ENCODE data around the gene SETD1B.
"Not testable (repeated sequence)": the region's sequence is repeated elsewhere in the genome, so short reads cannot be mapped to it uniquely, and the experiment has no call there.

SETD1B gene

GRCh38 chr12:121843236-121843982 is 39.6 kb downstream of the SETD1B start:
- no peak for TF ChIP-seq ZNF274 (IDR thresholded peaks at IDR 0.05; ENCODE audit: low read depth, low read length)

GRCh38 chr12:121845701-121846100 is 41.9 kb downstream of the SETD1B start:
- no peak for TF ChIP-seq ZNF274 (IDR thresholded peaks at IDR 0.05; ENCODE audit: low read depth, low read length)
- H3K4me3 ChIP-seq (ENCODE audit: low read length), result no peak overlapping the region

More at GRCh38 chr12:121843236-121843982, 39.6 kb downstream of the SETD1B start:
- no peak overlapping the region for H3K4me3 ChIP-seq (ENCODE audit: low read length)

GRCh38 chr12:121849211-121849610 is 45.4 kb downstream of the SETD1B start:
- no peak for TF ChIP-seq ZNF274 (IDR thresholded peaks at IDR 0.05; ENCODE audit: low read depth, low read length)

GRCh38 chr12:121849665-121850064 is 45.9 kb downstream of the SETD1B start:
- TF ChIP-seq ZNF274 (IDR thresholded peaks at IDR 0.05; ENCODE audit: low read depth, low read length), result no peak
- H3K4me3 ChIP-seq (ENCODE audit: low read length), result no peak overlapping the region

More at GRCh38 chr12:121849211-121849610, 45.4 kb downstream of the SETD1B start:
- no peak overlapping the region for H3K4me3 ChIP-seq (ENCODE audit: low read length)

GRCh38 chr12:121852392-121852791 is 48.6 kb downstream of the SETD1B start:
- not testable (repeated sequence) for H3K4me3 ChIP-seq (ENCODE audit: low read length)

- H3K4me3 ChIP-seq (ENCODE audit: low read length), result no peak overlapping the region
- TF ChIP-seq ZNF274 (IDR thresholded peaks at IDR 0.05; ENCODE audit: low read depth, low read length), result no peak
These were observed 53.8 kb downstream of the SETD1B start for GRCh38 chr12:121857322-121858246.

- H3K4me3 ChIP-seq (ENCODE audit: low read length), result no peak overlapping the region
- no peak for TF ChIP-seq ZNF274 (IDR thresholded peaks at IDR 0.05; ENCODE audit: low read depth, low read length)
These were observed 54.5 kb downstream of the SETD1B start for GRCh38 chr12:121858318-121858661.

- H3K4me3 ChIP-seq (ENCODE audit: low read length), result no peak within 1 kb of the TSS
These were observed 55.1 kb downstream of the SETD1B start, which contains the start of gene HPD for GRCh38 chr12:121858662-121859572. TSS of gene HPD (minus strand) at chr12:121858859. CDS start at chr12:121858823, 36 bp downstream.

GRCh38 chr12:121860257-121860656 is 56.4 kb downstream of the SETD1B start:
- TF ChIP-seq ZNF274 (IDR thresholded peaks at IDR 0.05; ENCODE audit: low read depth, low read length), result no peak
- no peak overlapping the region for H3K4me3 ChIP-seq (ENCODE audit: low read length)

More at GRCh38 chr12:121858662-121859572, 55.1 kb downstream of the SETD1B start, which contains the start of gene HPD:
- TF ChIP-seq ZNF274 (IDR thresholded peaks at IDR 0.05; ENCODE audit: low read depth, low read length), result no peak

- H3K4me3 ChIP-seq (ENCODE audit: low read length), result not testable (repeated sequence)
These were observed 56.9 kb downstream of the SETD1B start for GRCh38 chr12:121860699-121861098.

GRCh38 chr12:121861636-121862254 is 57.9 kb downstream of the SETD1B start:
- TF ChIP-seq ZNF274 (IDR thresholded peaks at IDR 0.05; ENCODE audit: low read depth, low read length), result no peak
- H3K4me3 ChIP-seq (ENCODE audit: low read length), result no peak overlapping the region

GRCh38 chr12:121866331-121866730 is 62.5 kb downstream of the SETD1B start:
- TF ChIP-seq ZNF274 (IDR thresholded peaks at IDR 0.05; ENCODE audit: low read depth, low read length), result no peak
- H3K4me3 ChIP-seq (ENCODE audit: low read length), result no peak overlapping the region

GRCh38 chr12:121869229-121869628 is 65.4 kb downstream of the SETD1B start:
- not testable (repeated sequence) for H3K4me3 ChIP-seq (ENCODE audit: low read length)

GRCh38 chr12:121871467-121871866 is 67.7 kb downstream of the SETD1B start:
- no peak for TF ChIP-seq ZNF274 (IDR thresholded peaks at IDR 0.05; ENCODE audit: low read depth, low read length)
- no peak overlapping the region for H3K4me3 ChIP-seq (ENCODE audit: low read length)

Data from GM08714 (cell line).